Activated naive CD4-positive, alpha-beta T cell treated with anti-CD3 and anti-CD28 coated beads, Interleukin-2, amount 50 U/mL, for 24 hours (primary cell): ENCODE measurements around the gene NAA16.
"Not testable (repeated sequence)": the region's sequence is repeated elsewhere in the genome, so short reads cannot be mapped to it uniquely, and the experiment has no call there.

ENCODE experiments used
- H3K27ac Mint-ChIP-seq: one replicate; pipeline ENCODE4 v1.8.0; 2021; ENCODE audit warnings: mild to moderate bottlenecking, mixed read lengths
- H3K27me3 Mint-ChIP-seq: one replicate; pipeline ENCODE4 v1.8.0; 2021; ENCODE audit warnings: mixed read lengths
- H3K36me3 Mint-ChIP-seq: one replicate; pipeline ENCODE4 v1.8.0; 2021; ENCODE audit warnings: mixed read lengths
- H3K4me1 Mint-ChIP-seq: one replicate; pipeline ENCODE4 v1.8.0; 2021; ENCODE audit warnings: mixed read lengths
- H3K4me3 Mint-ChIP-seq: one replicate; pipeline ENCODE4 v1.8.0; 2021; ENCODE audit warnings: mild to moderate bottlenecking, mixed read lengths
- H3K9me3 Mint-ChIP-seq: one replicate; pipeline ENCODE4 v1.8.0; 2021; ENCODE audit warnings: mixed read lengths

NAA16 gene

DNA sequence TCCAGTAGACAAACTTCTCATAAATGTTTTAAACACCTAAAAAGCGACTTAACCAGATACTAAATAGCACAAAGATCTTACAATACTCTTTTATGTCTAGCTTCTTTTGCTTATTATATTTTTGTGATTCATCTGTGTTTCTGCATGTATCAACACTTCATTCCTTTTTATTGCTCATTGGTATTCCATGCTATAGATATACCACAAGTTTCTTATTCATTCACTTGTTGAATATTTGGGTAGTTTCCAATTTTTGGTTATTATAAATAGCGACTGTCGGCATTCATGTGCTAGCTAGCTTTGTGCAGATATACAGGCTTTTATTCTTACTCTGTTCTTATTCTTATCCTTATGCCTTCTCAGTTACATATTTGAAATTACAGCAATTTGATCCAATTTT, 96.3 kb downstream of the NAA16 start:
- Mint-ChIP-seq H3K27me3 (no peaks in the 10 kb centered on the region), H3K4me1 (peaks cover 3% of the 10 kb centered on the region), H3K9me3 (no peaks in the 10 kb centered on the region), H3K27ac (no peak overlapping the region), H3K36me3 (no peaks in the 10 kb centered on the region), H3K4me3 (no peak overlapping the region)

DNA sequence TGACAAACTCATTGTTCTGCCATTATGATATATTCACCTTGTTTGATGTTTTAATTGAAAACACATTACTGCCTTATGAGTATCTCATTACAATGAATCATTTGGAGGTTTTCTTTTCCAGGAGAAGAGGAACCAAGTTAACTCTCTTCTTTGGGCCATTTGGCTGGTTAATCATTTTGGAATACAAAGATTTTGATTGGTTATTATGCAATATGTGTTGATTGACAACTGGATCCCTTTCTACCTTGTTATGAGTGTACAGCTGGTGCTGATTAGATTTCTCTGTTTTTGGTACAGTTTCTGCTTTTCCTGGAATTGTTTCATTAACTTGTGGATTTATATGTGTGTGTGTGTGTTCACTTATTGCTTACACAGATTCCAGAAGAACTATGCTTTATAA, 97.1 kb downstream of the NAA16 start:
- H3K27me3 Mint-ChIP-seq: no peaks in the 10 kb centered on the region
- H3K9me3 Mint-ChIP-seq: no peaks in the 10 kb centered on the region
- H3K36me3 Mint-ChIP-seq: no peaks in the 10 kb centered on the region
- H3K4me3 Mint-ChIP-seq: no peak overlapping the region
- H3K27ac Mint-ChIP-seq: no peak overlapping the region
- peaks cover 3% of the 10 kb centered on the region for H3K4me1 Mint-ChIP-seq

DNA sequence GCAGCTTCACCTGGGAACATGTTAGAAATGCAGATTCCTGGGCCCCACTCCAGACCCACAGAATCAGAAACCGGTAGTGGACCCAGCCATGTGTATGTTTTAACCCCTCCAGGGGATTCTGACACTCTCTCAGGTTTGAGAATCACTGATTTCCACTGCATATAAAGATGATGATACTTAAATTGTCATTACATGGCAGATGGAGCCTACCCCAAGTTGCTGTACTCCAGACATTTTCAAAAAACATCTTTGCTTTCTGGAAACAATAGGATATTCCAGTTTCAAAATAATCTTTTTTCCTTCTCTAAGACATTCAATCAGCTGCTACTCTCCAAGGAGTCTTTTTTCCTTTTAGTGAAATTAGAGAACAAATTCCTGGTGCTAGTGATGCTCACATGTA, 97.7 kb downstream of the NAA16 start:
- Mint-ChIP-seq H3K4me1 (peaks cover 3% of the 10 kb centered on the region), H3K4me3 (no peak overlapping the region), H3K9me3 (no peaks in the 10 kb centered on the region), H3K36me3 (no peaks in the 10 kb centered on the region), H3K27ac (no peak overlapping the region), H3K27me3 (no peaks in the 10 kb centered on the region)

DNA sequence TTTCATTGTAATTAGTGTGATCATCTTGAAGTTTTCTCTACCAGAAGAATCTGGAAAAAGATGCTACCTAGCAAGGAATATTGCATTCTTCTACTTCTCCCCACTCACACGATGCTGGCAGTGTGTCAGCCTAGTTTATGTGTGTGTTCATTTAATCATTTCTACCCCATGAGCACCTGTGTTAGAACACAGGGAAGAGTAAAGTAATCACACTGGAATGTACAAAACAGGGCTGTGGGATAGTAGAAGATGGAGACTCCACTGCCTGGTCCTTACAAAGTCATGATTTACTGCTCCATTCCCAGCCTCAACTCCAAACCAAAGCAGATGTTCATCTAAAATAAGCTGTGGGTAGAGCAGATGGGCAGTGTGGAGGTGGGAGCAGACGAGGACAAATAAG, 98.5 kb downstream of the NAA16 start:
- H3K9me3 Mint-ChIP-seq: no peaks in the 10 kb centered on the region
- H3K4me3 Mint-ChIP-seq: no peak overlapping the region
- peaks cover 3% of the 10 kb centered on the region for H3K4me1 Mint-ChIP-seq
- no peaks in the 10 kb centered on the region for H3K36me3 Mint-ChIP-seq
- H3K27me3 Mint-ChIP-seq: no peaks in the 10 kb centered on the region
- no peak overlapping the region for H3K27ac Mint-ChIP-seq

DNA sequence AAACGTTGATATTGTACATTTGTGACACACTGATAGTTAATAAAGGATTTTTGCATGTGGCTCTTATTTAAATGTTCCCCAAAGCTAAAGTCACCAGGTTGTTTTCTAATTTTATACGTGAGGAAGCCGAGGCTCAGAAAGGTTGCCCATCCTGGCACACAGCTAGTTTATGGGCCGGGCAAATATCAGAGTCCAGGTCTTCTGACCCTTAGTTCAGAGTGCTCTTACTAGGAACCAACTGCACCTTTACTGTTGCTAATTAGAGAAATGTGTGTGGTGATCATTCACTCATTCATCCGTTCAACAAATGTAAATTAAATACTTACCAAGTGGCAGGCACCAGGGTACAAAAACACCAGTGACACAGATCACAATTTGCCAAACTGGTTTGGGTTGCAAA, 100.0 kb downstream of the NAA16 start:
- Mint-ChIP-seq H3K36me3 (no peaks in the 10 kb centered on the region), H3K27me3 (no peaks in the 10 kb centered on the region), H3K4me3 (no peak overlapping the region), H3K9me3 (no peaks in the 10 kb centered on the region), H3K27ac (no peak overlapping the region), H3K4me1 (peaks cover 3% of the 10 kb centered on the region)

DNA sequence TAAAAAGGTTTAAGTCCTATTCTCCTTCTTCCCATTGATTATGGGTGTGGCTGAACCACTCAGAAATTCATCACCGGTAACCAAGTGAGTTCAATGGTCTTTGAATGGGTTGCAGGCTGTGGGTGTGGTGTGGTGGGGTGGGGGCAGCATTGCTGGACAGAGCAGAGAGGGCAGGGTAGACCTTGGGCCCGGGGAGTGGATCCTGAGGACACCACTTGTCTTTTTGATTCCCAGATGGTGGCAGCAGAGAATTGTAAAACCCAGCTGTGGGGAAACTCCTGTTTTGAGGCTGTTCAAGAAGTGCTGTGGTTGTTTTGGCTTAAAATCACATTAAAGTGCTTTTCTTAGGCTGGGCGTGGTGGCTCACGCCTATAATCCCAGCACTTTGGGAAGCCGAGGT, 100.5 kb downstream of the NAA16 start:
- Mint-ChIP-seq H3K36me3 (no peaks in the 10 kb centered on the region), H3K4me1 (peaks cover 3% of the 10 kb centered on the region), H3K27ac (no peak overlapping the region), H3K4me3 (no peak overlapping the region), H3K27me3 (no peaks in the 10 kb centered on the region), H3K9me3 (no peaks in the 10 kb centered on the region)

DNA sequence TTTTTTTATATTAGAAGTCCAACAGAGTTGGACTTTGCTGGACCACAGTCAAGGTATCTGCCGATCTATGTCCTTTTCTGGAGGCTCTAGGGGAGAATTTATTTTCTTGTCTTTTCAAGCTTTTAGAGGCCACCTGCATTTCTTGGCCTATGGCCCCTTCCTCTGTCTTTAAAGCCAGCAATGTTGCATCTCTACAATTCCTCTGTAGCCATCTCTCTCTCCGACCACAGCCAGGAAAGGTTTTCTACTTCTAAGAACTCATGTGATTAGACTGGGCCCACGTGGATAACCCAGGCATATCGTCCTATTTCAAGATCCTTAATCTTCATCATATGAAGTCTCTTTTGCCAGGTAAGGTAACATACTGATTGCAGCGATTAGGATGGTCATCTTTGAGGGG, 102.8 kb downstream of the NAA16 start:
- Mint-ChIP-seq H3K36me3 (peaks cover 1% of the 10 kb centered on the region), H3K27ac (no peak overlapping the region), H3K9me3 (no peaks in the 10 kb centered on the region), H3K4me1 (peaks cover 3% of the 10 kb centered on the region), H3K4me3 (no peak overlapping the region), H3K27me3 (no peaks in the 10 kb centered on the region)

DNA sequence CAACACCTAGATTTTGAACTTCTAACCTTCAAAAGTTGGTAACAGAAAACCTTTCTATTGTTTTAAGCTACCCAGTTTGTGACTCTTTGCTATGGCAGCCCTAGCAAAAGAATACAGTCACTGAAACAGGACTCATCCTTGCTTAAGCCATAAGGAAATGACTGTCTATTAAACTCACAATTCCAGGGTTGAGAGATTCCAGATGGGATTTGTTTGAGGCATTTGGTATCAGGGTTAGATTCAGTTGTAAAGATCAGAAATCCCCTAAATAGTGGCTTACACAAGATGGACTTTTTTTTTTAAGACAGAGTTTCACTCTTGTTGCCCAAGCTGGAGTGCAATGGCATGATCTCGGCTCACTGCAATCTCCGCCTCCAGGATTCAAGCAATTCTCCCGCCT, 105.2 kb downstream of the NAA16 start:
- H3K27ac Mint-ChIP-seq: no peak overlapping the region
- no peak overlapping the region for H3K4me3 Mint-ChIP-seq
- H3K9me3 Mint-ChIP-seq: no peaks in the 10 kb centered on the region
- H3K36me3 Mint-ChIP-seq: peaks cover 1% of the 10 kb centered on the region
- H3K27me3 Mint-ChIP-seq: no peaks in the 10 kb centered on the region
- no peaks in the 10 kb centered on the region for H3K4me1 Mint-ChIP-seq

DNA sequence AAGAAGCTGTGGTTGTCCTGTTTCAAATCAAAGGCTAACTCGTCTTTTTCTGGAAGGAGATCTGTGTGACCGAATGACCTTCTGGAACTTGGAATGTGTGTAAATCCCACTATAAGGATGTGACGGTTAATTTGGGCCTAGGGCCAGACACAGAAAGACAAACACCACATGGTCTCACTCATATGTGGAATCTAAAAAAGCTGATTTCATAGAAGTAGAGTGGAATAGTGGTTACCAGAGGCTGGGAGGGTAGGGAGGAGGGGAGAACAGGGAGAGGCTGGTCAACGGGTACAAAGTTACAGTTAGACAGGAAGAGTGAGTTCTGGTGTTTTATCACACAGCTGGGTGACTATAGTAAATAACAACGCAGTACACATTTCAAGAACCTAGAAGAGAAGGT, 107.0 kb downstream of the NAA16 start:
- H3K27ac Mint-ChIP-seq: no peak overlapping the region
- no peaks in the 10 kb centered on the region for H3K27me3 Mint-ChIP-seq
- H3K9me3 Mint-ChIP-seq: no peaks in the 10 kb centered on the region
- H3K36me3 Mint-ChIP-seq: peaks cover 1% of the 10 kb centered on the region
- no peaks in the 10 kb centered on the region for H3K4me1 Mint-ChIP-seq
- H3K4me3 Mint-ChIP-seq: no peak overlapping the region

DNA sequence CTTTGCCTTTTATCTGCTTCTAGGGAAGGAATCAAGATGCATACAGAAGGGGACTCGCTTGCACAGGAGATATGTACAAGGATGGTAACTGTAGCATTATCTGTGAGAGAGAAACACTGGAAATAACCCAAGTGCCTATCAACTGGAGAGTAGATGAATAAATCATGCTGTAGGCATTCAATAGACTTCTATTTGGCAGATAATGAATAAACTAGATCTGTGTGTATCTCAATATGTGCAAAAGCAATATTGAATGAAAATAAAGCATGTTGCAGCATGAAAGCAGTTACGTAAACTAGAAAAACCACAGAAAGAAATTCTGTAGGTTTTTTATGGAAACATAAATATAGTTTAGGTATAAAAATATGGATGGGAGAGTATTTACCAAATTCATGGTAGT, 107.7 kb downstream of the NAA16 start:
- H3K27me3 Mint-ChIP-seq: no peaks in the 10 kb centered on the region
- H3K27ac Mint-ChIP-seq: no peak overlapping the region
- no peak overlapping the region for H3K4me3 Mint-ChIP-seq
- H3K9me3 Mint-ChIP-seq: no peaks in the 10 kb centered on the region
- no peaks in the 10 kb centered on the region for H3K4me1 Mint-ChIP-seq
- H3K36me3 Mint-ChIP-seq: peaks cover 1% of the 10 kb centered on the region

DNA sequence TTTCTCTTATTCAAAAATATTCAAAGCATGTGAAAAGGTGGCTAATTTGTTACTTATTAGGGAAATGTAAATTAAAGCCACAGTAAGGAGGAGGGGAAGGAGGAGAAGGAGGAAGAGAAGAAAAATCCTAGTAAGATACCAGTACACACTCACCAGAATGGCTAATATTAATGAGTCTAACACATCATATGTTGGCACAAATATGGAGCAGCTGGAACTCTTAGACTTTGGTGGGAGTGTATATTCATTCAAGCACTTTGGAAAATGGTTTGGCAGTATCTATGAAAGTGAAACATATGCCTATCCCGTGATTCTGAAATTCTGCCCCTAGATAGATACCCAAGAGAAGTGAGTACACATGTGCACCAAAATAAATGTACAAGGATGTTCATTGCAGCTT, 108.1 kb downstream of the NAA16 start:
- H3K27ac Mint-ChIP-seq: no peak overlapping the region
- H3K4me3 Mint-ChIP-seq: no peak overlapping the region
- H3K4me1 Mint-ChIP-seq: no peaks in the 10 kb centered on the region
- no peaks in the 10 kb centered on the region for H3K9me3 Mint-ChIP-seq
- H3K27me3 Mint-ChIP-seq: no peaks in the 10 kb centered on the region
- peaks cover 1% of the 10 kb centered on the region for H3K36me3 Mint-ChIP-seq

DNA sequence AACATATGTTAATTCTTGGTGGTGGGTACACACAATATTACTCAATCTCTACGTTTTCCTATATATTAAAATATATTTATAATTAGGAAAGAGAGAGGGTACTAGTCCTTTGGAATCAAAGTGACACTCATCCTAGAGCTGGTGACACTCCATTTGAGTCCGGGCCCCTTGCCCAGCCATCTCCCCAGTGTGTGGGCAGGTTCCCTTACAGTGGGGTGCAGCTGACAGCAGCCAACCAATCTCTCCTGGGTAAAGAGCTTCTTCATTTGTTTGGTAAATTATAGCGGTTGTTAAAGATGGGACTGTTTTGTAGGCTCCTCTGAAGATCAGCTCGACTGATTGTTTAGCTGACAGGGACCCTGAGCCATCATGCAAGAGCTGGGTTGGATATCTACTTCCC, 109.1 kb downstream of the NAA16 start:
- Mint-ChIP-seq H3K4me3 (no peak overlapping the region), H3K27ac (no peak overlapping the region), H3K9me3 (no peaks in the 10 kb centered on the region), H3K27me3 (no peaks in the 10 kb centered on the region), H3K4me1 (no peaks in the 10 kb centered on the region), H3K36me3 (peaks cover 1% of the 10 kb centered on the region)

DNA sequence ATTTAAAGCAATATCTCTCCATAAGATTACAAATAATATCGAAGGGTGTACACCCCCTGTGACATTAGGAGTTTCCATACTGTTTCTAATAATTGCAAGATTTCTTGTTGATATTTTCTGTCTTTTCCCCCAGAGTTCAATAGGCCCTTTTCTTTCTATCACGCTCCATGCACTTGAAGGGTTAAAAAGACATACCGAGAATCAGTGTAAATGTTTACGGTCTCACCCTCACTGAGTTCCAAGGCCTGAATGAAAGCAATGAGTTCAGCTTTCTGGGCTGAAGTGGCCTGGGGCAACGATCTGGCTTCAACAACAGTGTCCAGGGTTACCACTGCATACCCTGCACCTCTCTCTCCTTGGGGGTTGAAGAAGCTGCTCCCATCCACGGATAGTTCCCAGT, 110.3 kb downstream of the NAA16 start:
- not testable (repeated sequence) for H3K36me3 Mint-ChIP-seq, H3K4me3 Mint-ChIP-seq, H3K4me1 Mint-ChIP-seq, H3K27me3 Mint-ChIP-seq, H3K9me3 Mint-ChIP-seq, H3K27ac Mint-ChIP-seq

DNA sequence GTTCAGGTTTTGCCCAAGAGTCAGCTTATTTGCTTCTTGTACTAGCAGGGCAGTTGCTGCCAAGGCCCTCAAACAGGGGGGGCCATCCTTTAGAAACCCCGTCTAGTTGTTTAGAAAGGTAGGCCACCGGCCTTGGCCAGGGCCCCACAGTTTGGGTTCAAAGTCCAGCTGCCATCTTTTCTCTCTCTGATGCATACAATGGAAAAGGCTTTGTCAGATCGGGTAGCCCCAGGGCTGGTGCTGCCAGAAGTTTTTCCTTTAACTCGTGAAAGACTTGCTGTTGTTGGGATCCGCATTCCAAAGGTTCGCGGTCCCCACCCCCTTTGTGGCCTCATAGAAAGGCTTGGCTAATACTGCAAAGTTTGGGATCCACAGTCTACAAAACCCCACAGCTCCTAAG, 110.9 kb downstream of the NAA16 start:
- not testable (repeated sequence) for H3K27ac Mint-ChIP-seq, H3K27me3 Mint-ChIP-seq, H3K36me3 Mint-ChIP-seq, H3K4me3 Mint-ChIP-seq, H3K9me3 Mint-ChIP-seq, H3K4me1 Mint-ChIP-seq

DNA sequence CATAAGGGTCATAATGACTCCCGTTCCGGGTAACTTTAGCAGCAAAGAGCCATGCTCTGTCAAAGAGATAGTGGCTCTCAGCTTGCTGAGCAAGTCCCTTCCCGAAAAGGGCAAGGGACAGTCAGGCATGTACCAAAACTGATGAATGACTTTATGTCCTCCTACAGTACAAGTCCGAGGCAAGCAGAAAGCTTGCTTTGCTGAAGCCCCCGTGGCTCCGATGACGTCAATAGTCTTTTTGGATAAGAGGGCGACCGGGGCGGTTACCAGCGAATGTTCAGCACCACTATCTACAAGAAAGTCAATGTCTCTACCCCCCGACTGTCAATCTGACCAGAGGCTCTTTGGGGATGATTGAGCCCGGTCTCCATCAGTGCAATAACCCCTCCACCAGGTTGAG, 112.2 kb downstream of the NAA16 start:
- not testable (repeated sequence) for H3K27ac Mint-ChIP-seq, H3K4me3 Mint-ChIP-seq, H3K27me3 Mint-ChIP-seq, H3K9me3 Mint-ChIP-seq, H3K36me3 Mint-ChIP-seq, H3K4me1 Mint-ChIP-seq

DNA sequence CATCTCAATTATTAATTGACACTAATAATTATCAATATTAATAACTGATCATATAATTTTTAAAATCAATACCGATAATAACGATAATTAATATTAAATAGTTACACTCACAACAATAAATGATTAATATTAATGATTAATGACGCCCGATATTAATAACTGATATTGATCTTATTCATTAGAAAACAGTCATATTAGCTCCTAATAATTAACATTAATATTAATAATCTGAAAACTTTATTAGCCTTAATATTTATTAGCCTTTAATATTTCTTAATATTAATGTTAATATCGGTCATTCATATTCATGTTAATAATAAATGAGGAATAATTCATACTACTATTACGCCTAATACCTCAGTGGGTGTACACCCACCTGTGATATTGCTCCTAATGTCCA, 113.6 kb downstream of the NAA16 start:
- not testable (repeated sequence) for H3K4me1 Mint-ChIP-seq, H3K27me3 Mint-ChIP-seq, H3K9me3 Mint-ChIP-seq, H3K4me3 Mint-ChIP-seq, H3K27ac Mint-ChIP-seq, H3K36me3 Mint-ChIP-seq

DNA sequence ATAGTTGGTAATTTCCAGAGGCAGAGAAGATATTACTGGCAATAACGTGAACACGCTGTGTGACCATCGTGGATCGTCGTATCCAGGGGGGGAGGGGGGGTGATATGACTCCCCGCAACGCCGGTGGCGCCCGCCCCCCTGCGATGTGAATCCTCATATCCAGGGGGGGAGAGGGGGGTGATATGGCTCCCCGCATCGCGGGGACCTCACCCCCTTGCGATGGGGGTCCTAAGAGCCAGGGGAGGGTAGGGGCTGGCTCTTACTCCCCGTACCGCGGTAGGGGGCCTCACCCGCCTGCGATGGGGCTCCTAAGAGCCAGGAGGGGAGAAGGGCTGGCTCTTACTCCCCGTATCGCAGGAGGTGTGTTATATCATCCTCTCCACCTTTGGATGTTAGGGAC, 115.0 kb downstream of the NAA16 start:
- H3K27ac Mint-ChIP-seq: no peak overlapping the region
- H3K4me3 Mint-ChIP-seq: no peak overlapping the region
- no peaks in the 10 kb centered on the region for H3K9me3 Mint-ChIP-seq
- H3K4me1 Mint-ChIP-seq: peaks cover 7% of the 10 kb centered on the region
- H3K27me3 Mint-ChIP-seq: peaks cover 2% of the 10 kb centered on the region
- H3K36me3 Mint-ChIP-seq: no peaks in the 10 kb centered on the region
